GM12891 (cell line): Measurements from ENCODE around the gene TRPM1.
A peak's percentile ranks its signal among the peaks of the same experiment; 100 is the strongest.

Experiments used
- DNase-seq: peaks from one replicate; pipeline ENCODE4 v3.0.0; 2011; ENCODE audit warnings: low spot score; ENCODE audit not compliant: insufficient read length
- FAIRE-seq: peaks from 2 replicates; lab custom pipeline; 2011; peaks lifted over from hg19 to GRCh38; lab: Jason Lieb, UNC
- PAX5 ChIP-seq: IDR thresholded peaks from 2 replicates; pipeline ENCODE4 v1.6.1; 2011; ENCODE audit warnings: low read length, moderate library complexity, mild to moderate bottlenecking; ENCODE audit not compliant: insufficient read depth, severe bottlenecking
- POLR2A ChIP-seq: IDR thresholded peaks from 2 replicates; pipeline ENCODE4 v1.6.1; 2011; ENCODE audit warnings: low read depth, low read length, control low read depth
- POLR2AphosphoS5 ChIP-seq: IDR thresholded peaks from 2 replicates; pipeline ENCODE4 v1.6.1; 2011; ENCODE audit warnings: low read depth, low read length, control low read depth
- POU2F2 ChIP-seq: IDR thresholded peaks from 2 replicates; pipeline ENCODE4 v1.6.1; 2011; ENCODE audit warnings: low read depth, mild to moderate bottlenecking, control low read depth, low read length, moderate library complexity
- SPI1 ChIP-seq: IDR thresholded peaks from 2 replicates; pipeline ENCODE4 v1.6.1; 2011; ENCODE audit warnings: low read depth, low read length, control low read depth
- TAF1 ChIP-seq: IDR thresholded peaks from 2 replicates; pipeline ENCODE4 v1.6.1; 2011; ENCODE audit warnings: low read depth, low read length, control low read depth

The TRPM1 gene

DNA sequence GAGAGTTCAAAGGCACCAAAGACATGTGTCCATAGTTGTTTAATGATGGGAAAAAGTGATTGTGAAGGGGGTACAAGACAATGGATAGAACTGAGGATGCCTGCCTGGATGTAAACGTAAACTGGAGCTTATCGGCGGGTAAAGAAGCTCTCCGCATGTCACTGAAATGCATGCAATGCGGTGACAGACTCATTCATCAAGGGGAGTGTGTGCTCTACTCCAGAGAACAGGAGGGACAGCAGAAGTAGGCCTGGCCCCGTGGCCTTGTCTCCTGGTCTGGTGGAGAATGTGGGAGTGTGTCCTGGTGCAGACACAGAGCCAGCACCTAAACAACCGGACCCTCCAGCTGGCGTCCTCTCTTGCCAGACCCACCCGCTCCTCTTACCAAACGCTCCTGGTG lies 50.6 kb downstream of the TRPM1 start:
- DNase-seq (no peak), FAIRE-seq (peak; percentile 52)
- TF ChIP-seq POLR2A (no peak), POU2F2 (no peak)

DNA sequence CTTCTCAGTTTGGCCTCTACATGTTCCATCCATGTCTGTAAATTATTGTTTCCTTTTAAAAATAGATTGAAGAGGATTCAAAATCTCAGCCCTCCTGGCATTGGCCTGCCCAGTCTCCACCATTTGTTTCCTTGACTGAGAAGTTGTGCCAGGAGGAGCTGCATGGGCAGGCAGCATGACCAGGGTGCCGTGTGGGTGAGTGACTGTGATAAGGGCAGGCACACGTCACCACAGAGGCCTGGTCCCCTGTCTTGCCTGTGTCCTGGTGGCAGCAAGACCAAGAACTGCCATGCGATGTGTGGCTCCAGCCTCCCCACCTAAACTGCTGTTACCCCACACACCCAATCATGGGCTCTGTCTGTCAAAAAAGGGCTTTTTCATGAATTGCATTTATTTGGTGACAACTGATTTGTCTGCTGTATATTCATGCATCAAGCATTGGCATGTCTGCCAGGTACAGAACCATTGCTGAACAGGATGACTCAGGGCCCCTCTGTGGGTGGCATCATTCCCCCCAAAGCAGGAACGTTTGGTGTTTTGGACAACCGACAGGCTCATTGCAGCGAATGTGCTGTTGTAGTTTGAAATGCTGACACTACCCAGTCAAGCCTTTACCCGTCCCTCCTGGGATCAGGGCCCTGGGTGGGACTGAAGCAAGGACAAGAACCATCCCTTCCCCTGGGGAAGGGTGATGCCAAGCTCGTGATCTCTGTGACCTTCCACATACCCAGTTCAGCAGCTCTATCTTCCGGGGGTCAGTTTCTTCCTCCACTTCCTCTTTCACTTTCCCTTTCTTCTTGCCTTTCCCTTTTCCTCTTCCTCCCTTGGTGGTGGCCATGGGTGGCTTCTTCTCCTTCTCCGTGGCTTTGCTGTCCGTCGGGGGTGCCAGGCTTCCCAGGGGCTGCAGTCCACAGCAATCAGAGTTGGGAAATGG lies 51.6 kb downstream of the TRPM1 start:
- DNase-seq (no peak), FAIRE-seq (peak; percentile 74)
- no peak for TF ChIP-seq POLR2AphosphoS5
- peak; percentile 88 for TF ChIP-seq SPI1

DNA sequence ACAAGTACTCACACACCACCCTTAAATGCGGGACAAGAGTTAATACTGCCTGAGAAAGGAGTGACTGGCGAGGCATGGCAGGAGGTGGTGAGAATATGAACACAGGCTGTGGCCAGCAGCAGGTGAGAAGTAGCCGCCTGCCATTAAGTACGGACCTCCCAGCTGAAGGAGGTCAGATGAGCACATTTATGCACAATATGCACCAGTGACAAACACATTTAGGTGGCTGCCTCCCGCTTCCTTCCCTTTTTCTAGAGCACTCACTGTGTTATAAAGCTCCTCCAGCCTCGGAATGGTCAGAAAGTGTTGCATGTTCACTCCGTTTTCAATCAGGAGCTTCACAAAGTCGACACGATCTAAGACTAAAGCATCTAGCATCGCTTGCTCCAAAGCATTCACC lies 52.4 kb downstream of the TRPM1 start:
- peak; percentile 75 for FAIRE-seq
- TF ChIP-seq TAF1 = no peak
- TF ChIP-seq POLR2AphosphoS5 = no peak
- TF ChIP-seq POU2F2 = no peak
- TF ChIP-seq SPI1 = no peak
- TF ChIP-seq POLR2A = no peak
- TF ChIP-seq PAX5 = no peak
- no peak for DNase-seq

DNA sequence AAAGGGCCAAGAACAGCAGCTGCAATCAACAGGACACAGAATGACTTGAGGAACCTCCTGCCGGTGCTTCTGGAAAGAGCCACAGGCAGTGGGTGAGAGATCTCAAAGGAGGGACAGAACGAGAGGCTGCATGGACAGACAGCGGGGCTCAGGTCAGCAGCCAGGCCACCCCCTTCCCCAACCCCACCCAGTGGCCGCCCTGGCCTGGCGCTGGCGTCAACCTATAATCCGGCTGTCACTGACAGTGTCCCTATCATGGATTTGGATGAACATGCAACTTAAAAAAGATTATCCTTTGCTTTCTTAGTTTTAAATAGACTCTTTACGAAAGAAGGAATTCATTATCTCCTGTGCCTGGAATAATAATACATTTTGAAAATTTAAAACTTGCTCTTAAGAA lies 54.1 kb downstream of the TRPM1 start:
- TF ChIP-seq POLR2AphosphoS5 = no peak
- TF ChIP-seq POU2F2 = no peak
- TF ChIP-seq POLR2A = no peak
- no peak for TF ChIP-seq SPI1
- TF ChIP-seq TAF1 = no peak
- TF ChIP-seq PAX5 = no peak
- DNase-seq = no peak
- FAIRE-seq = no peak

DNA sequence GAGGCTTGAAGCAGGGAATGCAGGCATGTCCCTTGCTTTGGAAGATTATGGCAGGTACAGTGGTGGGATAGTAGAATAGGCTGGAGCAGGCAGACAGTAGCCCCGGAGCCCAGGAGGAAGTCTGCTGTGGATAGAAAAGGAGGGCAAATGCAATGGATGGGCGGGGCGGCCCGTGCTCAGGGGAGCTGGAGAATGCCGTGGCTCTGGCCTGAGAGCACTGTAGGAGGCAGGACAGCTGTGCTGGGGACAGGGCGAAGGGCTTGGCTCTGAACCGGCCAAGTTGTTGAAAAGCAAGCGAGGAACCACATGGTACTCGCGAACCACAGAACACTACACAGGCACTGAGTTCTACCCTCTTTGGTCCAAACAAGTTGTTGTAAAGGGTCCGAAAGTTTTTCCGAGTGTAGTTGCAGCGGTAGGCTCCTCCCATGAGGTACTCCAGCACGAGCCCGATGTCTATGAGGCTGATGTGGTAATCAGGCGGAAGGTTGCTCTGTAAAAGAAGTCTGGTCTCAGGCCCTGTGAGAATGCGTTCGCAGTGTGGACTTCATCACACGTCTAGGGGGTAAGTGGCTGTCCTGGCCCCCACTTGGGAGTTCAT lies 54.7 kb downstream of the TRPM1 start:
- no peak for DNase-seq
- no peak for TF ChIP-seq POLR2A
- no peak for TF ChIP-seq PAX5
- no peak for TF ChIP-seq POU2F2
- no peak for TF ChIP-seq POLR2AphosphoS5
- no peak for TF ChIP-seq TAF1
- TF ChIP-seq SPI1 = no peak
- no peak for FAIRE-seq

DNA sequence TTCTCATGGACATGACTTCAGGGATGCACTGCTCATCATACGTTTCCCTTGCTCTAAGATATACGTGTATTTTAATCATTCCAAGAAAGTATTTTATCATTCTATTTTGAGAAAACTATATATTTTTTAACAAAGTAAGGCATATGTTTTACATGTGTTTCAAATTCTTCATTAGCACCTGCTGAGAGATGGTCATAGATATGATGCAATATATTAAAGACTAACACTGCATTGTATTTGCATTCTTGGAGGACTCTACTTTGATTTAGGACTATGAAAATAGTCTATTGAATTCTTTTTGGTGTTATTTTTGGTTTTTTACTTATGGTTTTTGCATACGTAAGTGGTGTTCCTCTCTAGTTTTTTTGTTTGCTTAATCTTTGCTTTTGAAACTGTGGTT lies 55.9 kb downstream of the TRPM1 start:
- no peak for DNase-seq
- TF ChIP-seq POU2F2 (no peak), TAF1 (no peak), PAX5 (no peak), SPI1 (no peak), POLR2AphosphoS5 (no peak), POLR2A (no peak)
- FAIRE-seq = no peak

DNA sequence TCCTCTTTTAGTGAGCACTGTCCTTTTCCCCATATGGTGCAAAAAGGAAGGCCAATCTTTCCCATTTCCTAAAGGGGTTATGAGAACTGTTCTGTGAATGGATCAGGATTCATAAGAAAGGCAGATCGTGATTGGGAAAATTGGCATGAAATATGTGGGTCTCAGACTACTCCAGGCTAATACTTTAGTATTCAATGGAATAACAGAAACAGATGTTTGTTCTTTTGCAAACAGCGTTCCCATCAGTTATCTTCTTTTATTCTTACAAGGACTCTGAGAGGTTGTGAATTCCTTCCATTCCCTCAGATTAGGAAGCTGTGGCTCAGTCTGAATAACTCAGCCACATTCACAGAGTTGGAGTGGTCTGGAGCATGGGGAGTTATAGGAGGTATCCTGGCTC lies 58.8 kb downstream of the TRPM1 start:
- FAIRE-seq = no peak
- DNase-seq = no peak
- TF ChIP-seq SPI1 (no peak), TAF1 (no peak), POLR2AphosphoS5 (no peak), PAX5 (no peak), POLR2A (no peak), POU2F2 (no peak)

DNA sequence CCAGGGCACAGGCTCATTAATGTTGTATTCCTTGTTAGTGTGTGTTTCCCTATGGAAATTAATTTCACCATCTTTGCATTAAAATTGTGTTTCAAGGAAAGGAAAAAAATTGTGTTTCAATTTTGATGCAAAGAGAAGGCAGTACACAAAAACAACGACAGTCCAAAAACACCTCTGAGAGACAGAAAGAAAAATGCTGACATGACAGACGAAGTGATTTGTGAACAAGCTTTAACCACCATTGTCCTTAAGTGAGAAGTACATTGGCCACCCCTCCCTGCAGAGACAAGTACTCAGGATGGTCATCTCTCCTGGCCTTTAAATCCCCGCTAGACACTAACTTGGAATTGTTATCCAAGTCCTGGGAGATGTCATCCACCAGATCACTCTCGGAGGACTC lies 59.9 kb downstream of the TRPM1 start:
- DNase-seq (no peak), FAIRE-seq (no peak)
- TF ChIP-seq TAF1 = no peak
- TF ChIP-seq POU2F2 = no peak
- no peak for TF ChIP-seq POLR2A
- no peak for TF ChIP-seq POLR2AphosphoS5
- TF ChIP-seq SPI1 = no peak
- TF ChIP-seq PAX5 = no peak

DNA sequence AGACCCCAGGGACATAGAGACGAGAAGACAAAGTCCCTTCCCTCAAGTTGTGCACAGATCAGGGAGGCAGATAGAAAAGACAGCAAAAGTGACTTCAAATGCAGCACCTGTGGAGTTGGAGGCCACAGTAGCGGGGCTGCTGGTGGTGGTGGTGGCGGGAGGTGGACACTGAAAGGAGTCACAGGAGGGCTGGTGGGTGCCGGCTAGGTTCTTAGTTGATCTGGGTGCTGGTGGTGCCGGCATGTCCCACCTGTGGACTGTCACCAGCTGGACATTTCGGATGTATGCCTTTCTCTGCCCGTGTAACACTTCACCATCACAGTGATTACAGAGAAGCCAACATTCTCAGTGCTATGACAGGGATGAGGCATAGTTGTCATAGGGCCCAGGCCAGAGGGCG lies 60.9 kb downstream of the TRPM1 start:
- DNase-seq = no peak
- TF ChIP-seq POLR2A (no peak), SPI1 (no peak), POLR2AphosphoS5 (no peak), TAF1 (no peak), POU2F2 (no peak), PAX5 (no peak)
- FAIRE-seq = no peak
